Mesothelial cell of epicardium (in vitro differentiated cells): ENCODE data around the gene ANAPC5. TPM values are rescaled to one million over a fixed set of nuclear protein-coding genes. Genes with fewer than 3 reads are reported as not detected.

ENCODE experiments used
- DNase-seq, 2 experiments: peaks; one replicate each; pipeline ENCODE4 v3.0.0; 2021; ENCODE audit warnings: low spot score in 2 of 2; ENCODE audit not compliant: unreplicated experiment in 2 of 2
- H3K27ac Mint-ChIP-seq: 2 replicates; pipeline ENCODE4 v1.8.0; 2021; ENCODE audit warnings: mixed read lengths
- H3K27me3 Mint-ChIP-seq: 2 replicates; pipeline ENCODE4 v1.8.0; 2021; ENCODE audit warnings: low read depth, mixed read lengths
- H3K36me3 Mint-ChIP-seq: 2 replicates; pipeline ENCODE4 v1.8.0; 2021; ENCODE audit warnings: mixed read lengths
- H3K4me1 Mint-ChIP-seq: 2 replicates; pipeline ENCODE4 v1.8.0; 2021; ENCODE audit warnings: mixed read lengths
- H3K4me3 Mint-ChIP-seq: 2 replicates; pipeline ENCODE4 v1.8.0; 2021; ENCODE audit warnings: mild to moderate bottlenecking, moderate library complexity, mixed read lengths
- H3K9me3 Mint-ChIP-seq: 2 replicates; pipeline ENCODE4 v1.8.0; 2021; ENCODE audit warnings: mixed read lengths
- total RNA-seq: library from RNA; stranded (reverse); gene quantifications from 3 replicates; pipeline ENCODE4 v1.2.1, GENCODE V29; 2021
- TF ChIP-seq, protein P1 (sequence below): fragments of 200-600 bp; sonication (generic); IDR thresholded peaks from one replicate; pipeline ENCODE4 v1.5.0; 2021; ENCODE audit warnings: antibody characterized with exemption; ENCODE audit not compliant: unreplicated experiment

Gene ANAPC5
- total RNA-seq, 1 donor from 2014 or later: 117 TPM

GRCh38 chr12:121261398-121261797 is 90.8 kb downstream of the ANAPC5 start:
- Mint-ChIP-seq H3K36me3 (peaks cover 26% of the 10 kb centered on the region), H3K27me3 (no peaks in the 10 kb centered on the region), H3K9me3 (no peaks in the 10 kb centered on the region), H3K4me3 (no peak overlapping the region), H3K27ac (no peak overlapping the region), H3K4me1 (no peaks in the 10 kb centered on the region)
- no peak for DNase-seq
- TF ChIP-seq, protein P1, sequence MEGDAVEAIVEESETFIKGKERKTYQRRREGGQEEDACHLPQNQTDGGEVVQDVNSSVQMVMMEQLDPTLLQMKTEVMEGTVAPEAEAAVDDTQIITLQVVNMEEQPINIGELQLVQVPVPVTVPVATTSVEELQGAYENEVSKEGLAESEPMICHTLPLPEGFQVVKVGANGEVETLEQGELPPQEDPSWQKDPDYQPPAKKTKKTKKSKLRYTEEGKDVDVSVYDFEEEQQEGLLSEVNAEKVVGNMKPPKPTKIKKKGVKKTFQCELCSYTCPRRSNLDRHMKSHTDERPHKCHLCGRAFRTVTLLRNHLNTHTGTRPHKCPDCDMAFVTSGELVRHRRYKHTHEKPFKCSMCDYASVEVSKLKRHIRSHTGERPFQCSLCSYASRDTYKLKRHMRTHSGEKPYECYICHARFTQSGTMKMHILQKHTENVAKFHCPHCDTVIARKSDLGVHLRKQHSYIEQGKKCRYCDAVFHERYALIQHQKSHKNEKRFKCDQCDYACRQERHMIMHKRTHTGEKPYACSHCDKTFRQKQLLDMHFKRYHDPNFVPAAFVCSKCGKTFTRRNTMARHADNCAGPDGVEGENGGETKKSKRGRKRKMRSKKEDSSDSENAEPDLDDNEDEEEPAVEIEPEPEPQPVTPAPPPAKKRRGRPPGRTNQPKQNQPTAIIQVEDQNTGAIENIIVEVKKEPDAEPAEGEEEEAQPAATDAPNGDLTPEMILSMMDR: no peak

GRCh38 chr12:121260091-121260490 is 92.1 kb downstream of the ANAPC5 start:
- no peaks in the 10 kb centered on the region for H3K4me1 Mint-ChIP-seq
- H3K27ac Mint-ChIP-seq: no peak overlapping the region
- H3K36me3 Mint-ChIP-seq: peaks cover 31% of the 10 kb centered on the region

DNA sequence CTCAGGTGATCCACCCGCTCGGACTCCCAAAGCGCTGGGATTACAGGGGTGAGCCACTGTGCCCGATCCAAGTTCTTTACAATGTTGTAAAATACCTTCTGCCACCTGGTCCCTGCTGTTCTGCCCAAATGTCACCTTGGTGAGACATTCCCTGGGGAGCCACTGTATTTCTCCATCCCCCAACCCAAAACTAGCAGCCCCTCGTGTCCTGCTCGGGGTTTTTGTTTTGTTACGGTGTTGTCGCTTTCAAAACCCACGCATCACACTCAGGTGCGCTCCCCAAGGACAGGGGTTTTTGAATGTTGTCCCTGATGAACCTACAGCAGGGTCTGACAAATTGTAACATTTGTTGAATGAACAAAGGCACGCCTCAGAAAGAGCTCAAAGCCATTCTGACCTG is 93.1 kb downstream of the ANAPC5 start:
- no peak overlapping the region for H3K27ac Mint-ChIP-seq
- no peaks in the 10 kb centered on the region for H3K27me3 Mint-ChIP-seq
- DNase-seq: no peak
- H3K4me3 Mint-ChIP-seq: no peak overlapping the region
- H3K4me1 Mint-ChIP-seq: no peaks in the 10 kb centered on the region
- H3K9me3 Mint-ChIP-seq: no peaks in the 10 kb centered on the region
- H3K36me3 Mint-ChIP-seq: peaks cover 39% of the 10 kb centered on the region
- TF ChIP-seq, protein P1: no peak

More at GRCh38 chr12:121260091-121260490, 92.1 kb downstream of the ANAPC5 start:
- Mint-ChIP-seq H3K4me3 (no peak overlapping the region), H3K9me3 (no peaks in the 10 kb centered on the region), H3K27me3 (no peaks in the 10 kb centered on the region)
- DNase-seq: no peak
- TF ChIP-seq, protein P1: no peak

Other genes with a start within 250 kb of the ANAPC5 start
- gene P2RX7, start 219.5 kb downstream of the ANAPC5 start, total RNA-seq: 0.40 to 0.75 TPM (median 0.50 TPM) in 3 replicates
- 19.3 to 25.6 TPM (median 23.4 TPM) in 3 replicates for gene P2RX4, start 142.3 kb downstream of the ANAPC5 start, total RNA-seq
- gene CAMKK2, start 55.7 kb downstream of the ANAPC5 start, total RNA-seq: 25.9 to 28.1 TPM (median 27.6 TPM) in 3 replicates
- gene RNF34, start 47.7 kb upstream of the ANAPC5 start, total RNA-seq: 34.4 to 41.0 TPM (median 37.0 TPM) in 3 replicates
- 55.4 to 61.1 TPM (median 57.5 TPM) in 3 replicates for gene KDM2B, start 228.6 kb upstream of the ANAPC5 start, total RNA-seq